HG03039 (cell line): ENCODE data around the gene VWC2.
A peak's percentile ranks its signal among the peaks of the same experiment; 100 is the strongest.

Experiments
- ATAC-seq: cut with Tn5 transposase; IDR thresholded peaks from one replicate; pipeline ENCODE4 v1.9.1; 2021; ENCODE audit warnings: mild to moderate bottlenecking, moderate library complexity; ENCODE audit not compliant: unreplicated experiment

Gene VWC2

DNA sequence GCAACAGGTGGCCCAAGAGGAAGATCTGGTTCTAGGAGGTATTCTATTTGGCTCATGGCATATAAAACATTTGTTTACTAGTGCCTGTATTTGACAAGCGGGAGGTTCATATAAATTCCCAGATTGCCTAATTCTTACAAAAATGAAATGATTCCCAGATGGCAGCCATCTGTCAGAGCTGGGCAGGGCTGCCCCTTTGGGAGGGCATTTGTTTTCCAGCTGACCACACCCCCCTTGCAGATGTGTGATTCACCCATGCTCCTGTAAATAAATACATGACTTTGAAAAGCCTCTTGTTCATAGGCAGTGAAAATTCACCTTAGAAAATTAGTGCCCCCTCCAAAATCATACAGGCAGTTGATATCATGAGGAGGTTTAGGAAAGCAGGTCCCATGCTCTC lies 8.6 kb downstream of the VWC2 start:
- ATAC-seq, result no peak

DNA sequence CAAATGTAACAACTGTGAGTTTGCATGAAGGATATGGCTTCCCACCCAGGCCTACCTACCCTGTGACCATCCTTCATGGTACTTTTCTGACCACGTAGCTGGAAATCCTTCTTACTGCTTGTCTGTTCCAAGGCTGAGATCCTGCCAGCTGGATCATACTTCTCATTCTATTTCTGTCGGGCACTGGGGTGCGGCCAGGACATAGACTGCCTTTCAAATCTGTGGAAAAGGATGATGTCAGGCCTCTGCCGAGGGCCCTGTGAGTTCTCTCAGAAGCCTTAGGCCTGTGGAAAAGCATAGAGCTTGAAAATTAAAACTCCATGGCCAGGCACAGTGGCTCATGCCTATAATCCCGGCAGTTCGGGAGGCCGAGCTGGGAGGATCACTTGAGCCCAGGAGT lies 10.0 kb downstream of the VWC2 start:
- ATAC-seq, result no peak

GRCh38 chr7:49787980-49788379 lies 14.5 kb downstream of the VWC2 start:
- ATAC-seq, result no peak

DNA sequence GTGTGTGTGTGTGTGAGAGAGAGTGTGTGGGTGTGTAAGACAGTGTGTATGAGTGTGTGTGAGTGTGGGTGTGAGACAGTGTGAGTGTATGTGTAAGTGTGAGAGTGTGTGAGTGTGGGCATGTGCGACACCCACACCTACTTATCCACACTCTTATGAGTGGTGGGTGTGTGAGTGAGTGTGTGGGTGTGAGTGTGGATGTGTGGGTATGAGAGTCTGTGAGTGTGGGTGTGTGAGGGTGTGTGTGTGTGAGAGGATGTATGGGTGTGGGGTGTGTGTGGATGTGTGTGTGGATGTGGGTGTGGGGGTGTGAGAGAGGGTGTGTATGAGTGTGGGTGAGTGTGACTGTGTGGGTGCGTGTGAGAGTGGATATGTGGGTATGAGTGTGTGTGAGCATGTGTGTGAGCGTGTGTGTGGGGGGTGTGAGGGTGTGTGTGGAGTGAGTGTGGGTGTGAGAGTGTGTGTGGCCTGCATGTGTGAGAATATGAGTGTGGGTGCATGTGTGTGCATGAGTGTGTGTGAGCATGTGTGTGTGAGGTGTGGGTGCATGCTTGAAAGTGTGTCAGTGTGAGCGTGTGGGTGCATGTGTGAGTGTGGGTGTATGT lies 15.1 kb downstream of the VWC2 start:
- no peak for ATAC-seq

GRCh38 chr7:49789736-49790135 lies 16.3 kb downstream of the VWC2 start:
- ATAC-seq, result no peak

GRCh38 chr7:49790209-49790608 lies 16.8 kb downstream of the VWC2 start:
- no peak for ATAC-seq

DNA sequence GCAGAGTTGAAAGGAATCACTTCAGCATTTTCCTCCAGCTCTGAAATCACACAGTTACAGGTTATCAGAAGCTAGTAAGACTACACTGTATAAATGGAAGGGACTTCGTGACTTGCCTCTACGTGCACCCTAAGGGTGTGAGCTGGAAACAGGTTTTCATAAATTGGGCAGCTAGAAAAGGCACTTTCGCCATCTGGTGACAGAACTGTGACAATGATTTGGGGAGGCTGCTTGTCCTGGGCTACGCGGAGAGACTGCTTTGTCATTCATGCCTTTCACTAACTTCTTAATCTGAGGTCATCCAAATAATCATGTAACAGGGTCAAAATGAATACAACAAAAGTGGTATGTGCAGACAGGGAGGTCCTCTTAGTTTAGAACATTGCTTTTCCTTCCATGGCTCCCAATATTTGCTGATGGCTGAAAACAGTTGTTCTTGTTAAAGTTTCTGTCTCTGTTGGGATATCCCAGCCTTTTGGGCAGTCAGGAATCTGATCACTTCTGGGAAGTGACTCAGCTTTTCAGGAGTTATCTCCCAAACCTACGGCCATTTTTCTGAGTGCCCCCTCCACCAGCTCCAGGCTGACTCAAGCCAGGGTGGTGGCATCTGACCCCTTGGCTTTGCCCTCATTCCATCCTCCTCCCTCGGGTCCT lies 17.8 kb downstream of the VWC2 start:
- peak; percentile 77 for ATAC-seq

GRCh38 chr7:49797987-49798660 lies 24.7 kb downstream of the VWC2 start:
- ATAC-seq, result no peak

GRCh38 chr7:49800031-49800430 lies 26.6 kb downstream of the VWC2 start:
- ATAC-seq, result no peak

DNA sequence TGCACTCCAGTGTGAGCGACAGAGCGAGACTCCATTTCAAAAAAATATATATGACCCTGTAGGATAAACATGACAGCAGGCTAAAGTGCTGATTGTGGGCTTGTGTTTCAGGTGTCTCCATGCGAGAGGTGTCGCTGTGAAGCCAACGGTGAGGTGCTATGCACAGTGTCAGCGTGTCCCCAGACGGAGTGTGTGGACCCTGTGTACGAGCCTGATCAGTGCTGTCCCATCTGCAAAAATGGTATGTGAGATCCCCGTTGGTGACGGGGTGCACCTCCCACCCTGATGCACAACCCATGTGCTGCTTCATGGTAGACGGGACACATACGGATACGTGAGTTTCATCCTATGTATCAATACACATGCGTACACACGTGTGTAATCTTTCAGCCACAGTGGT lies 29.2 kb downstream of the VWC2 start:
- ATAC-seq, result no peak

- no peak for ATAC-seq
These were observed 30.4 kb downstream of the VWC2 start for GRCh38 chr7:49803812-49804211.

DNA sequence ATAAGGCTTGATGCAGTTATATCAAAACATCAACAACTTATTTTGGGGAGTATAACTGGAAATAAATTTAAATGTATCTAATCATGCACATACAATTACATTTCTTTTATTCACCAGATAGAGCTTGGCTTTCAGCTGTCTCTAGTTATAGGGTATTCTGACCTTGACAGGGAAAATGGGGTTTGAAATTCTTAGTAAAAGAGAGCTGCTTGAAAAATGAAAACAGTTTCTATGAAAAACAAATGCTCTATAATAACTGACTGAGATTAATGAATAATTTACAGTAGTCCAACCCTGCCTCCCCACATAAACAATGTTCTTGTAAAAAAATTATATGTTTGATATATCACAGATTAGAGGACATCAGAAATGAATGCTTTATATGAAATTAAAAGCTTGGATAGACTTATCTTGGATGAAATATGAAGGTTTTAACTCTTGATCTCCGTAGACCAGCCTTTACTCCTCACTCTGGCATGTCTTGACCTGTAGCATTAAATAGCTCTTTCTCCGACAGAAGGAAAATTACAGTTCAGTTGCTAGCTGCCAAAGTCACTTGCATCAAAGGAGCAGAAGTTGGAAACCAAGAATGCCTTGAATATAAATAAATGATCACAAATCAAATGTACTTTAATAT lies 32.1 kb downstream of the VWC2 start:
- no peak for ATAC-seq

DNA sequence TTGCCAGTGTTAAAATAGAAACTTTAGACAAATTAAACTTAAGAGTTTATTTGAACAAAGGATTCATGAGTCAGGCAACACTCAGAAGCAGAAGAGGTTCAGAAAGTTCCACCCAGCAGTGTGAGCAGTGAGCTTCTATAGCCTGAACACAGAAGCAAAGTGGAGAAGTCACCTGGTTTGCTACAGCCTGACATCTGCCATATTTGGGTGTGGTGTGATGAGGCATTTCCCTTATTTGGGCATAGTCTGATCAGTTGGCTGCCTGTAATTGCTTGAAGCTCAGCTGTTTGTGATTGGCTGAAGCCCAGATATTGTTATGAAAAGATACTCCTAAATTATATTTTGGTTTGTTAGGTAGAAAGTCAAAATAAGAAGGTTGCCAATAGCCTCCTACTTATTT lies 39.1 kb downstream of the VWC2 start:
- ATAC-seq, result no peak

GRCh38 chr7:49817279-49817678 lies 43.8 kb downstream of the VWC2 start:
- ATAC-seq, result no peak

DNA sequence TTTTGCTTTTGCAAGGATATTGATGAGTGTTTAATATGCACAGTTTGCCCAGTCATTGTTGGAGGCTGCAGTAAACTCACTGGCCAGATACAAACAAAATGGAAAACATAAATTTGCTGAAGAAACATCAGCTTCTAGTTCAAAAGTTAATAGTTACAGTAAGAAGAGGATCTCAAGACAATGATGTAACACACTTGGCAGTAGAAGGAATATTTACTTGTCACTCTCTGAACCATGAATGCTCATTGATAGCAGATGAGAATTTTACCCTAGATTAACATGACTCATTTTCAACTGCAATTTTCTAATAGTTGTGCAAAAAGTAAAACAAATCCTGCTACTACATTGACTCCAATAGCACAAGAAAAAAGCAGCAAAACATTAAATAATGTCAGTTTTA lies 47.7 kb downstream of the VWC2 start:
- ATAC-seq, result no peak

DNA sequence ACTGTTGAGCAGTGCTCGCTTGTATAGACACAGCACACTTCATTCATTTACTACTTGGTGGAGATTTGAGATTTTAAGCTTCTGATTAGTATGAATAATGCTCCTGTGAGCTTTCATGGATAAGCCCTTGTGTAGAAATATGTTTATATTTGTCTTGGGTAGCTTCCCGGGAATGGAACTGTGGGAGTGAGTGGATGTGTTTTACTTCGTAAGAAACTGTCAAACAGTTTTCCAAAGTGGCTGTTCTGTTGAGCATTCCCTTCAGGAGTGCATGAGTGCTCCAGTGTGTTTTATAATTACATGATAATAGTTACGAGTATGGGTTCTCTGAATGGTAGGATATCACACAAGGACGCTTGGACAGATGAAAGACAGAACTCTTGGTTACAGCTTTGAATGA lies 49.4 kb downstream of the VWC2 start:
- no peak for ATAC-seq

GRCh38 chr7:49823566-49823965 lies 50.1 kb downstream of the VWC2 start:
- ATAC-seq, result no peak

DNA sequence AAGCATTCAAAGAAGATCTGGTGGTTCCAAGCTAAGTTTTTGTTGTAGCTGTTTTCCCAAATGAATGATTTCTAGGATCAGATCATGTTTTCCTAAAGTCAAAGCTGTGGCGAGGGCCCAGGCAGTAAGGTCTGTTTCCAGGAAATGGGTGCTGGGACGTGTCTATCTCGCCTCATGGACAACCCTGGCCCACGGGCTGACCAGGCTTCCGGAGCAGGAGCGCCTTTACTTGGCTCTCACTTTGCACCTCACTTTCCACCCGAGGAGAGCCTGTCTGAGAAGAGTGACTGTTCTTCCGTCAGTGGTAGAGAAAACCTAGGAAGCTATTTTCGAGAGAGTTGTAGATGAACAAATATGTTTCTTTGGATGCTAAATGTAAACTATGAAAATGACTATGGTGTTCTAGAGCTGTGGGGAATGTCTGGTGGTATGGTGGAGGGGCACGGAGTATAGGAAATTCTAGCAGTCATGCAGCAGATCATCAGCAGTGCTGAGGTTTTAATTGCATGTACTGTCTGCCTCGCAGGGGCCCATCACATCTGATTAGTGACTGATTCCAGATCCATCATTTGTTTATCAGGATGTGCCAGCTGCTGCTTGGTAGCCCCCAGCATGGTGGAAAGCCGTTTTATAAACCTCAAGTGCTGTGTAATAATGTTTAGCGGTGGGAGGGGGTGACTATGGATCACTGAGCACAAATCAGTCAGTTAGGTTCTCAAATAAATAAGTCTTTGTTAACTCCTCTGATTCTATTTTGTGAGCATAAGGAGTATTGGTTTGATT lies 66.6 kb downstream of the VWC2 start:
- ATAC-seq, result no peak

DNA sequence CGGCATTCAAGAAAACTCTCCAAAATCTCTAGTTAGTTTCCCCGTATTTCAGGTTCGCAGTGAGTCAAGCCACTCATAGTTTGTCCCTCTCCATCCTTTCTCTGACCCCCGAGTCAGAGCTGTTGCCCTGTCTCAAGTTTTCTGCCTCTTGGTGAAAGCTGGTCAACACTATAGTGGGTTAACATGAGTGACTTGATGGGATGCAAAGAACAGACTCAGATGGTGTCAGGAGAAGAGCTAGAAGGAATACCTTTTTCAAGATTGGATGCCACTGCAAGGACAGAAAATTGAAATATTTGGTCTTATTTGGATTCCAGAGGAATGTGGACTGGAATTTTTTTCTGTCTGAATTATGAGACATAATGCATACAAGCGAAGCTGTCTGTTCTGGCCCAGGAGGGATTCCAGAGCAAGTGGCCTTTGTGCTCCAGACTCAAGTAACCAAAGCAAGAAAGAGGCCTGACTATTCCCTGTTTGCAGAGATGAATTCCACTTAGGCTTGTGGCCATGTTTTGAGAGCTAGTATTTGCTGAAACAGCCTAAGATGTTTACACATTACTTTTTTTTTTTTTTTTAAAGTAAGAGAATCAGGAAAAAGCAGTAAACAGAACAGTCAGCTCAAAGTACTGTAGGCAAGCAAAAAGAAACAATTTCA lies 67.4 kb downstream of the VWC2 start:
- ATAC-seq, result no peak

DNA sequence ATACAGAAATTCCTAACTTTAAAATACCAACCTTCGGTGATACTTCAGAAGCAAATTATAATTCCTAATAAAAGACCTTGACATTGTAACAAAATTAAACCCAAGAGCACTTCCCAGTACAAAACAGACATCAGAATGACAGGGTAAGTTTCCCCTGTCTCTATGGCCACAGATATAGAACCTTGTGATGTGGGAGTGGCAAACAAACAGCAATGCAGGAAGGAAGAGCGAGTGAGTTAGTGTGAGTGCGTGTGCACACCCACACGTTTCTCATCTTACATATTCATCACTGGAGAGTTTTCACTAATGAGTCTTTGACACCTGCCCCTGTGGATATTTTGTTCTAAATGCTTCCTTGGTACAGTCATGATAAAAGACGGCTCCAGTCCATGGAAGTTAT lies 72.2 kb downstream of the VWC2 start:
- ATAC-seq, result no peak
